ENCODE data around the gene NSUN2. TPM values are rescaled to one million over a fixed set of nuclear protein-coding genes. Genes with fewer than 3 reads are reported as not detected.

NSUN2 gene
- total RNA-seq, 1 donor from 2014 or later = 70.2 TPM

- H3K27ac Mint-ChIP-seq (ENCODE audit: unreplicated experiment) = no peak overlapping the region
- TF ChIP-seq CTCF (IDR thresholded peaks at IDR 0.05; ENCODE audit: unreplicated experiment) = no peak
- H3K27me3 Mint-ChIP-seq (ENCODE audit: unreplicated experiment) = peaks cover 5% of the 10 kb centered on the region
- H3K9me3 Mint-ChIP-seq (ENCODE audit: unreplicated experiment) = no peaks in the 10 kb centered on the region
- DNase-seq (ENCODE audit: low spot score) = no peak
- no peaks in the 10 kb centered on the region for H3K36me3 Mint-ChIP-seq (ENCODE audit: low read depth, unreplicated experiment)
- no peak overlapping the region for H3K4me3 Mint-ChIP-seq (ENCODE audit: unreplicated experiment)
- H3K4me1 Mint-ChIP-seq (ENCODE audit: unreplicated experiment) = peaks cover 3% of the 10 kb centered on the region
Observed at GRCh38 chr5:6579535-6579934, 53.3 kb downstream of the NSUN2 start.

- H3K9me3 Mint-ChIP-seq (ENCODE audit: unreplicated experiment) = no peaks in the 10 kb centered on the region
- H3K4me3 Mint-ChIP-seq (ENCODE audit: unreplicated experiment) = no peak overlapping the region
- peaks cover 1% of the 10 kb centered on the region for H3K36me3 Mint-ChIP-seq (ENCODE audit: low read depth, unreplicated experiment)
- no peak for DNase-seq (ENCODE audit: low spot score)
- H3K27me3 Mint-ChIP-seq (ENCODE audit: unreplicated experiment) = peaks cover 4% of the 10 kb centered on the region
- no peak for TF ChIP-seq CTCF (IDR thresholded peaks at IDR 0.05; ENCODE audit: unreplicated experiment)
- H3K4me1 Mint-ChIP-seq (ENCODE audit: unreplicated experiment) = peaks cover under 1% of the 10 kb centered on the region
- no peak overlapping the region for H3K27ac Mint-ChIP-seq (ENCODE audit: unreplicated experiment)
Observed at GRCh38 chr5:6578676-6579343, 54.0 kb downstream of the NSUN2 start.

GRCh38 chr5:6576861-6577501, 55.9 kb downstream of the NSUN2 start:
- H3K36me3 Mint-ChIP-seq (ENCODE audit: low read depth, unreplicated experiment) = peaks cover 2% of the 10 kb centered on the region
- no peak for TF ChIP-seq CTCF (IDR thresholded peaks at IDR 0.05; ENCODE audit: unreplicated experiment)
- H3K27me3 Mint-ChIP-seq (ENCODE audit: unreplicated experiment) = peaks cover 6% of the 10 kb centered on the region
- DNase-seq (ENCODE audit: low spot score) = peak; percentile 33
- H3K4me1 Mint-ChIP-seq (ENCODE audit: unreplicated experiment) = no peaks in the 10 kb centered on the region
- no peak overlapping the region for H3K27ac Mint-ChIP-seq (ENCODE audit: unreplicated experiment)
- no peak overlapping the region for H3K4me3 Mint-ChIP-seq (ENCODE audit: unreplicated experiment)
- H3K9me3 Mint-ChIP-seq (ENCODE audit: unreplicated experiment) = no peaks in the 10 kb centered on the region

- Mint-ChIP-seq H3K4me3 (ENCODE audit: unreplicated experiment) (no peak overlapping the region), H3K9me3 (ENCODE audit: unreplicated experiment) (no peaks in the 10 kb centered on the region), H3K36me3 (ENCODE audit: low read depth, unreplicated experiment) (peaks cover 2% of the 10 kb centered on the region), H3K4me1 (ENCODE audit: unreplicated experiment) (no peaks in the 10 kb centered on the region), H3K27me3 (ENCODE audit: unreplicated experiment) (peaks cover 10% of the 10 kb centered on the region), H3K27ac (ENCODE audit: unreplicated experiment) (no peak overlapping the region)
- DNase-seq (ENCODE audit: low spot score) = no peak
- TF ChIP-seq CTCF (IDR thresholded peaks at IDR 0.05; ENCODE audit: unreplicated experiment) = no peak
Observed at GRCh38 chr5:6574537-6575245, 58.2 kb downstream of the NSUN2 start.

DNA sequence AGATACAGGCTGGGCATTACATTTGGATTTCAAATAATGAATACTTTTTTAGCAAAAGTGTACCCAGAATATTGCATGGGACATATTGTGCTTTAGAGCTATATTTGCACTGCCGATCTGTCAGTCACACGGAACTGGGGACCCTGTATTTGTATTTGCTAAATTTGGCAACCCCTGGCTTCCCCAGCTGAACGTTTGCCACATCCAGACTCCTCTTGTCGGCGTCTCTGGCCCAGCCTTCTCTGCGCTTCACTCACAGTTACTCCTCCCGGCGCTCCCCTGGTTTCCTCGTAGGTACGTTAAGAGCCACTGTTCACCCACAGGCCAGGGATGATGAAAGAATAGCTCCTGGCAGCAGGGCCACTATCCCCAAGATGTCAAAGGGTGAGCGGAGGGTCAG, 58.7 kb downstream of the NSUN2 start:
- H3K4me1 Mint-ChIP-seq (ENCODE audit: unreplicated experiment) = no peaks in the 10 kb centered on the region
- no peaks in the 10 kb centered on the region for H3K9me3 Mint-ChIP-seq (ENCODE audit: unreplicated experiment)
- TF ChIP-seq CTCF (IDR thresholded peaks at IDR 0.05; ENCODE audit: unreplicated experiment) = no peak
- H3K27ac Mint-ChIP-seq (ENCODE audit: unreplicated experiment) = no peak overlapping the region
- peaks cover 2% of the 10 kb centered on the region for H3K36me3 Mint-ChIP-seq (ENCODE audit: low read depth, unreplicated experiment)
- no peak overlapping the region for H3K4me3 Mint-ChIP-seq (ENCODE audit: unreplicated experiment)
- peaks cover 10% of the 10 kb centered on the region for H3K27me3 Mint-ChIP-seq (ENCODE audit: unreplicated experiment)
- no peak for DNase-seq (ENCODE audit: low spot score)

Data from endothelial cell (in vitro differentiated cells).